Trophoblast cell (in vitro differentiated cells and primary cell): Measurements from ENCODE around the gene VWCE.
"Not testable (repeated sequence)": the region's sequence is repeated elsewhere in the genome, so short reads cannot be mapped to it uniquely, and the experiment has no call there.

ENCODE experiments used
- DNase-seq, 2 donors: peaks; one replicate each; pipeline ENCODE4 v3.0.0-alpha.2; 2016
- H2AFZ ChIP-seq: 2 replicates; pipeline ENCODE4 v1.6.1; 2013; ENCODE audit warnings: low read length, moderate library complexity, mild to moderate bottlenecking; ENCODE audit not compliant: insufficient read depth, poor library complexity
- H2AK5ac ChIP-seq: 2 replicates; pipeline ENCODE4 v1.6.1; 2013; ENCODE audit warnings: mild to moderate bottlenecking, low read length
- H2BK120ac ChIP-seq: 2 replicates; pipeline ENCODE4 v1.6.1; 2013; ENCODE audit warnings: low read length, mild to moderate bottlenecking, moderate library complexity; ENCODE audit not compliant: insufficient read depth, poor library complexity
- H2BK12ac ChIP-seq: 2 replicates; pipeline ENCODE4 v1.6.1; 2013; ENCODE audit warnings: mild to moderate bottlenecking, low read length, moderate library complexity
- H2BK5ac ChIP-seq: 2 replicates; pipeline ENCODE4 v1.6.1; 2013; ENCODE audit warnings: low read length, low read depth, moderate library complexity, mild to moderate bottlenecking; ENCODE audit not compliant: poor library complexity
- H3K14ac ChIP-seq: 2 replicates; pipeline ENCODE4 v1.6.1; 2013; ENCODE audit warnings: mild to moderate bottlenecking, low read length
- H3K18ac ChIP-seq: 2 replicates; pipeline ENCODE4 v1.6.1; 2013; ENCODE audit warnings: mild to moderate bottlenecking, low read length
- H3K23ac ChIP-seq: 2 replicates; pipeline ENCODE4 v1.6.1; 2013; ENCODE audit warnings: low read length
- H3K27ac ChIP-seq: 2 replicates; pipeline ENCODE4 v1.5.1; 2013; ENCODE audit warnings: low read depth, mild to moderate bottlenecking, inconsistent platforms, low read length, moderate library complexity
- H3K27me3 ChIP-seq: 2 replicates; pipeline ENCODE4 v1.6.1; 2013; ENCODE audit warnings: inconsistent platforms, mild to moderate bottlenecking, low read length, moderate library complexity; ENCODE audit not compliant: insufficient read depth
- H3K36me3 ChIP-seq, 2 experiments: 1 replicate in 1 of 2; 2 replicates in 1 of 2; pipeline ENCODE4 v1.6.1; 2013; ENCODE audit warnings: low read length in 2 of 2, mild to moderate bottlenecking in 2 of 2, moderate library complexity in 1 of 2; ENCODE audit not compliant: insufficient read depth in 2 of 2, control insufficient read depth in 1 of 2
- H3K4ac ChIP-seq: 2 replicates; pipeline ENCODE4 v1.6.1; 2013; ENCODE audit warnings: low read depth, mild to moderate bottlenecking, low read length, moderate library complexity
- H3K4me1 ChIP-seq, 2 experiments: 1 replicate in 1 of 2; 2 replicates in 1 of 2; pipeline ENCODE4 v1.6.1; 2013; ENCODE audit warnings: low read length in 2 of 2, mild to moderate bottlenecking in 2 of 2, moderate library complexity in 1 of 2; ENCODE audit not compliant: insufficient read depth in 2 of 2, control insufficient read depth in 1 of 2
- H3K4me2 ChIP-seq: 2 replicates; pipeline ENCODE4 v1.6.1; 2013; ENCODE audit warnings: inconsistent platforms, mild to moderate bottlenecking, low read length, moderate library complexity
- H3K4me3 ChIP-seq: 2 replicates; pipeline ENCODE4 v1.5.1; 2013; ENCODE audit warnings: mild to moderate bottlenecking, low read depth, low read length, inconsistent platforms
- H3K79me1 ChIP-seq: one replicate; pipeline ENCODE4 v1.6.1; 2013; ENCODE audit warnings: low read length
- H3K79me2 ChIP-seq: 2 replicates; pipeline ENCODE4 v1.6.1; 2013; ENCODE audit warnings: low read length, mild to moderate bottlenecking; ENCODE audit not compliant: control insufficient read depth, insufficient read depth, poor library complexity
- H3K9ac ChIP-seq: 2 replicates; pipeline ENCODE4 v1.6.1; 2013; ENCODE audit warnings: mild to moderate bottlenecking, low read length
- H3K9me3 ChIP-seq: 2 replicates; pipeline ENCODE4 v1.6.1; 2013; ENCODE audit warnings: low read depth, mild to moderate bottlenecking, control low read depth, inconsistent platforms, low read length; ENCODE audit not compliant: insufficient read depth
- H4K12ac ChIP-seq: 2 replicates; pipeline ENCODE4 v1.6.1; 2013; ENCODE audit warnings: low read depth, mild to moderate bottlenecking, low read length, moderate library complexity
- H4K8ac ChIP-seq: 2 replicates; pipeline ENCODE4 v1.6.1; 2013; ENCODE audit warnings: low read depth, mild to moderate bottlenecking, low read length, moderate library complexity
- H4K91ac ChIP-seq: one replicate; pipeline ENCODE4 v1.6.1; 2013; ENCODE audit warnings: low read depth, mild to moderate bottlenecking, low read length, moderate library complexity
- WGBS: extraction: QIAGEN DNeasy Blood & Tissue Kit; methylation state at CpG from one replicate; pipeline ENCODE4 v1.1.7; 2013; ENCODE audit warnings: missing lambda C conversion rate; ENCODE audit not compliant: insufficient read length, insufficient coverage; ENCODE audit errors: extremely low coverage; 5-methylcytosine and 5-hydroxymethylcytosine counted together

Gene VWCE

DNA sequence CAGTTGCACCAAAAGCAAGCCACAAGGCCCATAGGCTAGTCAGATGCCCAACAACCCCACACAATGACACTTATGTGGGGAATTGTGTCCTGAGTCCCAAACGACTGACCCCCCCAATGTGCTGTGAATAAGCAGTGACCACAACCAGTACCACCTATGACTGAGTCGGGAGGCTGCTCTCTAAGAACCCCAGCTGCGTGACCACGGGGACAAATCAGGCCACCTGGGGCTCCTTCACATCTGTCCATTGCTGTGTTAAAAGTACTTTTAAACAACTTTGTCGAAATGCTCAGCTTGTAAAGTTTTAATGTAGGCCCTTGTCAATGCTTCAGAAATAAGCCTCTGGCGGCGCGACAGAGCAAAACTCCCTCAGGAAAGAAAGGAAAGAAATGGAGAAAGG is 54.8 kb downstream of the VWCE start:
- not testable (repeated sequence) for H3K27me3 ChIP-seq, H3K14ac ChIP-seq, H3K4ac ChIP-seq, H3K4me1 ChIP-seq, H4K12ac ChIP-seq, H3K27ac ChIP-seq, H2BK5ac ChIP-seq, H3K4me3 ChIP-seq, H3K18ac ChIP-seq, H3K9me3 ChIP-seq, H2BK120ac ChIP-seq, H3K23ac ChIP-seq, H3K9ac ChIP-seq, H3K4me2 ChIP-seq, H4K8ac ChIP-seq, DNase-seq, H2AK5ac ChIP-seq, H2BK12ac ChIP-seq, H3K36me3 ChIP-seq, H2AFZ ChIP-seq, H4K91ac ChIP-seq, H3K79me1 ChIP-seq, H3K79me2 ChIP-seq
- no CpG with 5 or more reads among the region's 8 CpGs for WGBS

- H3K9me3 ChIP-seq, H4K12ac ChIP-seq, H2BK12ac ChIP-seq, H3K14ac ChIP-seq, H4K91ac ChIP-seq, H3K4me2 ChIP-seq, H3K23ac ChIP-seq, H3K79me2 ChIP-seq, H3K27me3 ChIP-seq, H4K8ac ChIP-seq, H2BK5ac ChIP-seq, H3K18ac ChIP-seq, H2BK120ac ChIP-seq, H3K27ac ChIP-seq, H2AFZ ChIP-seq, DNase-seq, H3K4ac ChIP-seq, H3K9ac ChIP-seq, H3K4me3 ChIP-seq, H3K79me1 ChIP-seq, H2AK5ac ChIP-seq, H3K4me1 ChIP-seq, H3K36me3 ChIP-seq: not testable (repeated sequence)
- no CpG with 5 or more reads among the region's 4 CpGs for WGBS
Observed at GRCh38 chr11:61237130-61237529, 58.0 kb downstream of the VWCE start.

DNA sequence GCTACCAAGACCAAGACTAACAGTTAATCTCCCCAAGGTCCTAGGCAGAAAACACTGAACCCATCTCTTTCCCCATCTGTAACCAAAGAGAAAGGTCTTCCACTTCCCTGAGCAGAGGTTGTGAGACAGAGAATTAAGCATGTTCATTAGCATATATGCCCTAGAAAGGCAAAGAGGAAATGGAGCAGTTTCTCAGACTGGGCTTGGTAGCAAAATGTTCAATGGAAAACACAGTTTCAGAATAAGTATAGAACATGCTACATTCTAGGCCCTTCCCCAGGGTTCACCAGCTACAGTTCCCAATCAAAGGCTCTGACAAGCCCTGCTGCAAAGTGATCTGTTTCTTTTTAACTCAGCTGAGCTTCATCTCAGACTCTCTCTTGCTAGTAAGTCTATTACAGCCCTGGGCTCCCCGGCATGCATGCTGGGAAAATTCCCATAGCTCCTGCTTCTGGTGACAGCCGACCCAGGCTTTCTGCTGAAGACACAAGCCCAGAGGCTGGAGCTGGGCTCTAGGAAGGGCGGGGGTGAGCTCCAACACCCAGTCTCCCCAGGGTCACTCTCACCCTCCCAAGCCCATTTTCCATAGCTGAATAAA is 62.5 kb downstream of the VWCE start:
- H4K91ac ChIP-seq, H3K36me3 ChIP-seq, H3K18ac ChIP-seq, H3K14ac ChIP-seq, H3K9me3 ChIP-seq, H3K79me2 ChIP-seq, H2BK12ac ChIP-seq, H2AK5ac ChIP-seq, H2BK5ac ChIP-seq, H3K4me2 ChIP-seq, H4K8ac ChIP-seq, H2BK120ac ChIP-seq, H3K79me1 ChIP-seq, H3K27ac ChIP-seq, H3K9ac ChIP-seq, DNase-seq, H4K12ac ChIP-seq, H3K4me1 ChIP-seq, H3K27me3 ChIP-seq, H3K23ac ChIP-seq, H3K4me3 ChIP-seq, H3K4ac ChIP-seq, H2AFZ ChIP-seq: not testable (repeated sequence)
- no CpG with 5 or more reads among the region's 3 CpGs for WGBS

DNA sequence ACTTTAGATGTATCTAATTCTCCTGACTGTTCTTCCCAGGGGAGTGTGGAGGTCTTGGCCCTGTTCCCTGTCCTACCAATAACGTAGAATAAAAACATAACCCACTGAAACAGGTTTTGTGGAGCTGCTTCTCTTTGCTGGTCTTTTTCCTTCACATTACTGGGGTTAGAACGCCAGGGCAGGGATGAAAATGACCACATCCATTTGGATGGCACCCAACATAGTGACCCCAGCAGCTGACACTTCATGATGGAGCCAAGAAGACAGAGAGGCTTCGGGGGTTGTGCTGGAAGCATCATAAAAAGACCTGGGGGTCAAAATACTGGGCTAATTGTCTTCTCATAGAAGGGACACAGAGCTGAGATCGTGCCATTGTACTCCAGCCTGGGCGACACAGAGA is 63.5 kb downstream of the VWCE start:
- H4K91ac ChIP-seq, DNase-seq, H3K4ac ChIP-seq, H4K8ac ChIP-seq, H3K4me1 ChIP-seq, H3K23ac ChIP-seq, H3K9ac ChIP-seq, H3K27ac ChIP-seq, H4K12ac ChIP-seq, H2AK5ac ChIP-seq, H3K9me3 ChIP-seq, H3K79me2 ChIP-seq, H3K4me3 ChIP-seq, H3K14ac ChIP-seq, H3K18ac ChIP-seq, H2BK12ac ChIP-seq, H2BK120ac ChIP-seq, H3K79me1 ChIP-seq, H3K4me2 ChIP-seq, H2BK5ac ChIP-seq, H3K27me3 ChIP-seq, H2AFZ ChIP-seq, H3K36me3 ChIP-seq: not testable (repeated sequence)
- WGBS = no CpG with 5 or more reads among the region's 5 CpGs
